ENCODE data around the gene METTL17.

Gene METTL17

DNA sequence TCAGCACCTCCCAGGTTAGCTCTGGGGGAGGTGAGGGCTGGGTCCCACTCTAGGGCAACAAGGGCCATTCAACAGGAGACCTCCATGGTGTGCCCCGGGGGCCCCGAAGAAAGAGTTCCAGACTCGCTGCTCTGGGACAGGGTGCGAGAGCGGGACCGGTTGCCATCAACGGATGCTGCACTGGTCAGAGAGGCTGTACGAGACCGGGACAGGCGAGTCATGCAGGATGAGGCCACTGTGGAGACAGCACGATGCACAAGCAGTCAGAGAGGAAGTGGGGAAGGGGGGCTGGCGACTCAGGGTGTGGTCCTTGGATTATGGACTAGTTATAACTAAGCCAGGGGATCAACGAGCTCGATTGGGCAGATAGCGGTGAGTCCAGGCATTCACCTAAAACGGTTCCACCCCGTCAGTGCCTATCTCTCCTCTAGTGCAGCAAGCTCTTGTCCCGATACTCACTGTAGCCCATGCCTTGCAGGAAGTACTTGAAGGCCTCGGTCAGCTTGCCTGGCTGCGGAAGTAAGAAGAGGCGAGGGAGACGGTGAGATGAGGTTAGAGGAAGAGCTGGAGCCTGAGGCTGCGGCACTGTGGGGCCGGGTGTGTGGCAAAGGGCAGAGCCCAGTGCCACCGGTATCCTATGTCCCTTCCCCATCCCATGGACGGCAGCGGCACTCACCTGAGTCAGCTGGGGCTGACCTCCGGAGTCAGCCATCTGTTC is 27.9 kb downstream of the METTL17 start:
- TF ChIP-seq, protein P1, sequence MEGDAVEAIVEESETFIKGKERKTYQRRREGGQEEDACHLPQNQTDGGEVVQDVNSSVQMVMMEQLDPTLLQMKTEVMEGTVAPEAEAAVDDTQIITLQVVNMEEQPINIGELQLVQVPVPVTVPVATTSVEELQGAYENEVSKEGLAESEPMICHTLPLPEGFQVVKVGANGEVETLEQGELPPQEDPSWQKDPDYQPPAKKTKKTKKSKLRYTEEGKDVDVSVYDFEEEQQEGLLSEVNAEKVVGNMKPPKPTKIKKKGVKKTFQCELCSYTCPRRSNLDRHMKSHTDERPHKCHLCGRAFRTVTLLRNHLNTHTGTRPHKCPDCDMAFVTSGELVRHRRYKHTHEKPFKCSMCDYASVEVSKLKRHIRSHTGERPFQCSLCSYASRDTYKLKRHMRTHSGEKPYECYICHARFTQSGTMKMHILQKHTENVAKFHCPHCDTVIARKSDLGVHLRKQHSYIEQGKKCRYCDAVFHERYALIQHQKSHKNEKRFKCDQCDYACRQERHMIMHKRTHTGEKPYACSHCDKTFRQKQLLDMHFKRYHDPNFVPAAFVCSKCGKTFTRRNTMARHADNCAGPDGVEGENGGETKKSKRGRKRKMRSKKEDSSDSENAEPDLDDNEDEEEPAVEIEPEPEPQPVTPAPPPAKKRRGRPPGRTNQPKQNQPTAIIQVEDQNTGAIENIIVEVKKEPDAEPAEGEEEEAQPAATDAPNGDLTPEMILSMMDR (conservative IDR thresholded peaks at IDR 0.05; ENCODE audit: low read depth, low read length): no peak
- no peaks in the 10 kb centered on the region for H3K27me3 ChIP-seq (ENCODE audit: insufficient read depth, low read depth)
- H3K79me2 ChIP-seq (ENCODE audit: insufficient read depth, low read depth): no peaks in the 10 kb centered on the region
- H3K4me1 ChIP-seq (ENCODE audit: low read depth, poor library complexity, severe bottlenecking): no peaks in the 10 kb centered on the region
- H3K9ac ChIP-seq: no peak overlapping the region
- H4K20me1 ChIP-seq (ENCODE audit: insufficient read depth): no peaks in the 10 kb centered on the region
- no peak overlapping the region for H3K4me3 ChIP-seq (IDR thresholded peaks at IDR 0.05; ENCODE audit: insufficient read depth, low read depth, low read length)
- no peak overlapping the region for H3K27ac ChIP-seq
- no peak overlapping the region for H2AFZ ChIP-seq (ENCODE audit: low read depth)
- no peaks in the 10 kb centered on the region for H3K36me3 ChIP-seq (ENCODE audit: insufficient read depth)
- H3K4me2 ChIP-seq: no peak overlapping the region

DNA sequence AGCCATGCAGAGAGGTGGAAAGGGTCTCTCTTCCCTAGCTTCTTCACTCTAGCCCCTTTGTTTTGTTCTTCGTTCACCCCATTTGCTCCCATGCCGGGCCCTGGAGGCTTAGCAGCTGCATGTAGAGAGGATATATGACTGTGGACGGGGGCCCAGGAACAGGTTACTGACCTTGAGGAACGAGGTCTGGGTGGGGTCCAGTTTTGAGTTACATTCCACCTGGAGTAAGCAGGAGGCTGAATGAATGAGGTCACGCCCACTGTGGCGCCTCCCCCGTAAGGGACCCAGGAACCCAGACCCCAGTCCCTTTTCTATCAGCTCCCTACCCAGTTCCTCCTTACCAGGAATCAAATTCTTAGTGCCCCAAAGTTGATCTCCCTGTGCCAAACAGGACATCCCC is 28.5 kb downstream of the METTL17 start:
- no peaks in the 10 kb centered on the region for H3K79me2 ChIP-seq (ENCODE audit: insufficient read depth, low read depth)
- H2AFZ ChIP-seq (ENCODE audit: low read depth): no peak overlapping the region
- H3K36me3 ChIP-seq (ENCODE audit: insufficient read depth): no peaks in the 10 kb centered on the region
- TF ChIP-seq, protein P1 (conservative IDR thresholded peaks at IDR 0.05; ENCODE audit: low read depth, low read length): no peak
- H3K27me3 ChIP-seq (ENCODE audit: insufficient read depth, low read depth): no peaks in the 10 kb centered on the region
- no peak overlapping the region for H3K4me2 ChIP-seq
- no peak overlapping the region for H3K27ac ChIP-seq
- H3K4me1 ChIP-seq (ENCODE audit: low read depth, poor library complexity, severe bottlenecking): no peaks in the 10 kb centered on the region
- no peak overlapping the region for H3K9ac ChIP-seq
- H3K4me3 ChIP-seq (IDR thresholded peaks at IDR 0.05; ENCODE audit: insufficient read depth, low read depth, low read length): no peak overlapping the region
- no peaks in the 10 kb centered on the region for H4K20me1 ChIP-seq (ENCODE audit: insufficient read depth)

DNA sequence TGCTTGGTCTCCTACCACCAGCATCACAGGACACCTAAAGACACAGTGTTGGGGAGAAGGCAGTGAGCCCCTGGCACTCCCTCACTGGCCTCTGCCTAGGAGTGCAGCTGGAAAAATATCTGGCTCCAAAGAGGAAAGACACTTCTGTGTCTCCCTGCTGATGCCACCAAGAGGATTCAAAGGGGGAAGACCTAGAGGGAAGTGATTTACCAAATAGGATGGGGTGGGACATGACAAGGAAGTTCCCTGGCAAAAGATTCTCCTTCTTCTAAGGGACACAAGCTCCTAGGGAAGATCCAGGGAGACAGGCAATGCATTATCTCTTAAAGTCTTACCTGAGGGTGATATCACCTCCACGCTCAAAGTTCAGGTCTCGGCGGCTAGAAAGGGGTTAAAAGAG is 29.0 kb downstream of the METTL17 start:
- Histone ChIP-seq H3K36me3 (ENCODE audit: insufficient read depth) (no peaks in the 10 kb centered on the region), H3K4me2 (no peak overlapping the region), H4K20me1 (ENCODE audit: insufficient read depth) (no peaks in the 10 kb centered on the region), H3K27me3 (ENCODE audit: insufficient read depth, low read depth) (no peaks in the 10 kb centered on the region), H3K9ac (no peak overlapping the region), H3K4me1 (ENCODE audit: low read depth, poor library complexity, severe bottlenecking) (no peaks in the 10 kb centered on the region), H3K79me2 (ENCODE audit: insufficient read depth, low read depth) (no peaks in the 10 kb centered on the region), H3K4me3 (IDR thresholded peaks at IDR 0.05; ENCODE audit: insufficient read depth, low read depth, low read length) (no peak overlapping the region), H2AFZ (ENCODE audit: low read depth) (no peak overlapping the region), H3K27ac (no peak overlapping the region)
- TF ChIP-seq, protein P1 (conservative IDR thresholded peaks at IDR 0.05; ENCODE audit: low read depth, low read length): no peak

DNA sequence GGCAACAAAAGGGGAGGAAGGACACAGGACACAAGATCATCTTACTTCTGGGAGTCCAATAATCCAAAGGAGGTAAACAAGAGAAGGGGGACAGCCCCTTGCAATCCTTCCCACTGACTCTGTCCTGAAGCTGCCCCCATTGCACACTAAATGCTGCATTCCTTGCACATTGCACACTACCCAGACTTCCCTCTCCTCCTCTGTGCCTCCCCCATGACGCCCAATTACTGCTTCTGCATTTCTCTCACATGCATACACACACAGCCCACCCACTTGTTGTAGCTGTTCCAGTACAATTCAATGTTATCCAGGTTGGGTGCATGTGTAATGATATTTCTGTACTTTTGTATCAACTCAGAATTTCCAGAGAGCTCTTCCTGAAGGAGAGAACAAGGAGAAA is 29.6 kb downstream of the METTL17 start:
- Histone ChIP-seq H3K27me3 (ENCODE audit: insufficient read depth, low read depth) (no peaks in the 10 kb centered on the region), H3K27ac (no peak overlapping the region), H3K79me2 (ENCODE audit: insufficient read depth, low read depth) (no peaks in the 10 kb centered on the region), H3K4me2 (no peak overlapping the region), H4K20me1 (ENCODE audit: insufficient read depth) (no peaks in the 10 kb centered on the region), H3K4me3 (IDR thresholded peaks at IDR 0.05; ENCODE audit: insufficient read depth, low read depth, low read length) (no peak overlapping the region), H3K4me1 (ENCODE audit: low read depth, poor library complexity, severe bottlenecking) (no peaks in the 10 kb centered on the region), H3K9ac (no peak overlapping the region), H3K36me3 (ENCODE audit: insufficient read depth) (no peaks in the 10 kb centered on the region), H2AFZ (ENCODE audit: low read depth) (no peak overlapping the region)
- TF ChIP-seq, protein P1 (conservative IDR thresholded peaks at IDR 0.05; ENCODE audit: low read depth, low read length): no peak
